Mesendoderm (in vitro differentiated cells): Measurements from ENCODE around the gene HNRNPH1.

Experiments used
- DNase-seq: peaks from one replicate; pipeline ENCODE4 v3.0.0; 2013
- H2AK5ac ChIP-seq: 2 replicates; pipeline ENCODE4 v1.6.1; 2013; ENCODE audit warnings: low read length, inconsistent platforms
- H2BK120ac ChIP-seq: 2 replicates; pipeline ENCODE4 v1.6.1; 2013; ENCODE audit warnings: low read depth, mild to moderate bottlenecking, low read length, moderate library complexity, mixed read lengths
- H2BK15ac ChIP-seq: replicated peaks from 2 replicates; pipeline ENCODE4 v1.6.1; 2013; ENCODE audit warnings: low read depth, mild to moderate bottlenecking, moderate library complexity
- H2BK5ac ChIP-seq: 2 replicates; pipeline ENCODE4 v1.6.1; 2013; ENCODE audit warnings: low read length, inconsistent platforms
- H3K18ac ChIP-seq: 2 replicates; pipeline ENCODE4 v1.6.1; 2013; ENCODE audit warnings: mild to moderate bottlenecking, low read length, mixed read lengths
- H3K23ac ChIP-seq: one replicate; pipeline ENCODE4 v1.6.1; 2013; ENCODE audit warnings: low read length
- H3K27ac ChIP-seq: 2 replicates; pipeline ENCODE4 v1.5.1; 2013; ENCODE audit warnings: low read depth, mild to moderate bottlenecking, inconsistent platforms, low read length, moderate library complexity
- H3K27me3 ChIP-seq: 2 replicates; pipeline ENCODE4 v1.6.1; 2013; ENCODE audit warnings: low read length, control low read depth, mild to moderate bottlenecking, inconsistent platforms; ENCODE audit not compliant: insufficient read depth, poor library complexity
- H3K36me3 ChIP-seq: 2 replicates; pipeline ENCODE4 v1.6.1; 2013; ENCODE audit warnings: low read length, inconsistent platforms; ENCODE audit not compliant: control insufficient read depth, insufficient read depth
- H3K4ac ChIP-seq: one replicate; pipeline ENCODE4 v1.6.1; 2013; ENCODE audit warnings: low read depth, mild to moderate bottlenecking, low read length, moderate library complexity
- H3K4me1 ChIP-seq: 2 replicates; pipeline ENCODE4 v1.6.1; 2013; ENCODE audit warnings: low read depth, low read length, inconsistent platforms; ENCODE audit not compliant: control insufficient read depth
- H3K4me2 ChIP-seq: 2 replicates; pipeline ENCODE4 v1.6.1; 2013; ENCODE audit warnings: low read length
- H3K4me3 ChIP-seq: 2 replicates; pipeline ENCODE4 v1.5.1; 2013; ENCODE audit warnings: mild to moderate bottlenecking, low read length
- H3K56ac ChIP-seq: one replicate; pipeline ENCODE4 v1.6.1; 2013; ENCODE audit warnings: low read length
- H3K79me1 ChIP-seq: 2 replicates; pipeline ENCODE4 v1.6.1; 2013; ENCODE audit warnings: low read length, inconsistent platforms
- H3K79me2 ChIP-seq: 2 replicates; pipeline ENCODE4 v1.6.1; 2013; ENCODE audit warnings: mild to moderate bottlenecking, low read length; ENCODE audit not compliant: control insufficient read depth, insufficient read depth
- H3K9ac ChIP-seq: 2 replicates; pipeline ENCODE4 v1.6.1; 2013; ENCODE audit warnings: low read length, inconsistent platforms
- H4K5ac ChIP-seq: one replicate; pipeline ENCODE4 v1.6.1; 2013; ENCODE audit warnings: low read length
- H4K8ac ChIP-seq: one replicate; pipeline ENCODE4 v1.6.1; 2013; ENCODE audit warnings: low read depth, mild to moderate bottlenecking, control low read depth, low read length, moderate library complexity
- WGBS: extraction: QIAGEN DNeasy Blood & Tissue Kit; methylation state at CpG from one replicate; pipeline ENCODE4 v1.1.7; 2013; ENCODE audit warnings: low lambda C conversion rate, missing lambda C conversion rate; ENCODE audit not compliant: insufficient coverage; ENCODE audit errors: extremely low coverage; 5-methylcytosine and 5-hydroxymethylcytosine counted together

HNRNPH1 gene

GRCh38 chr5:179624841-179625271 lies 1.4 kb upstream of the HNRNPH1 start:
- Histone ChIP-seq H3K4me2 (peak overlapping the region; percentile 77), H3K23ac (peak overlapping the region; percentile 89), H2BK120ac (no peak overlapping the region), H3K27me3 (no peaks in the 10 kb centered on the region), H2AK5ac (peak overlapping the region; percentile 93), H3K4ac (peak overlapping the region; percentile 93), H3K4me1 (peaks cover 8% of the 10 kb centered on the region), H2BK5ac (no peak overlapping the region), H4K8ac (no peak overlapping the region), H3K27ac (no peak overlapping the region), H3K79me2 (peaks cover 33% of the 10 kb centered on the region), H2BK15ac (no peak overlapping the region), H3K4me3 (no peak overlapping the region), H3K18ac (no peak overlapping the region), H3K9ac (peak overlapping the region; percentile 95), H3K56ac (peak overlapping the region; percentile 97), H3K36me3 (peaks cover 8% of the 10 kb centered on the region), H3K79me1 (peaks cover 4% of the 10 kb centered on the region), H4K5ac (no peak overlapping the region)
- DNase-seq = peak; percentile 54
- WGBS = no CpG with 5 or more reads among the region's 9 CpGs

- peaks cover 8% of the 10 kb centered on the region for H3K36me3 ChIP-seq
- peaks cover 8% of the 10 kb centered on the region for H3K4me1 ChIP-seq
- no peaks in the 10 kb centered on the region for H3K27me3 ChIP-seq
- no CpG with 5 or more reads among the region's 68 CpGs for WGBS
- H3K27ac ChIP-seq = peak overlapping the region; percentile 72
- H3K4me3 ChIP-seq = peak overlapping the region; percentile 30
- peak overlapping the region; percentile 90 for H4K5ac ChIP-seq
- peaks cover 4% of the 10 kb centered on the region for H3K79me1 ChIP-seq
- H2AK5ac ChIP-seq = peak overlapping the region; percentile 93
- H3K4me2 ChIP-seq = peak overlapping the region; percentile 77
- peak overlapping the region; percentile 93 for H3K4ac ChIP-seq
- peak overlapping the region; percentile 29 for H3K18ac ChIP-seq
- H2BK15ac ChIP-seq = no peak overlapping the region
- peak overlapping the region; percentile 87 for H4K8ac ChIP-seq
- no peak overlapping the region for H3K23ac ChIP-seq
- peaks cover 36% of the 10 kb centered on the region for H3K79me2 ChIP-seq
- H2BK5ac ChIP-seq = peak overlapping the region; percentile 62
- peak overlapping the region; percentile 95 for H3K9ac ChIP-seq
- DNase-seq = no peak
- peak overlapping the region; percentile 97 for H3K56ac ChIP-seq
- peak overlapping the region; percentile 31 for H2BK120ac ChIP-seq
Observed at GRCh38 chr5:179623906-179624741, 653 bp upstream of the HNRNPH1 start.

DNA sequence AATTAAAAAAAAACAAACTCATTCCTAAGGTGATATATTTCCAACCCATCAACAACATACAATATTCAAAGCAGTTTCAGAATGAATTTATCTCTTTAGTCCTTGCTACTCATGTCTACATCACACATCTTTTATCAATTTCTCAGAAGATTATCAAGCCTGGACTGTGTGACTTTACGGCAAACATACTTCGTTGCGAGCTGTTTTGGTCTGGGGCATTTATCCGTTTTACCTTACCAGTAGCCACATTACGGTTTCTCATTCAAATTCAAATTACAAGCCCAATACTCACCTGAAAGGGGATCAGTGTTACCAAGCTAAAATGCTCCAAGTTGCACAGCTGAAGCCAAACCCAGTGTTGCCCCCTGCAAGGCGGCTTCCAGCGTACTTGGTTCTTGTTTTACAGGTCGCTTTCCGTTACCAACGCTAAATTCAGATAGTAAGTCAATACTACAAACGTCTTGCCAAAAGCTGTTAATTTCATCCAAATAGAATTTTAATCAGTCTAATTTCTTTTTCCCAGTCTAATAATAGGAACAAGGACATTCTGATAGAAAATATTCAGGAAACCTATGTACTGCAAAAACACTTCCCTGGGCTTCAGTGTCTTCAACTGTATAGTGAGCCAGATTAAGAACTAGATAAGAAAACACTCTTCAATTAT lies 1.8 kb downstream of the HNRNPH1 start:
- no peak overlapping the region for H3K4ac ChIP-seq
- H3K4me3 ChIP-seq = peak overlapping the region; percentile 50
- H2BK15ac ChIP-seq = no peak overlapping the region
- no peak overlapping the region for H3K27ac ChIP-seq
- H2BK5ac ChIP-seq = no peak overlapping the region
- H4K8ac ChIP-seq = no peak overlapping the region
- H3K23ac ChIP-seq = no peak overlapping the region
- peak overlapping the region; percentile 20 for H3K56ac ChIP-seq
- no CpG with 5 or more reads among the region's 11 CpGs for WGBS
- peaks cover 8% of the 10 kb centered on the region for H3K79me1 ChIP-seq
- H3K18ac ChIP-seq = no peak overlapping the region
- no peak for DNase-seq
- peak overlapping the region; percentile 77 for H3K9ac ChIP-seq
- peaks cover 17% of the 10 kb centered on the region for H3K36me3 ChIP-seq
- peaks cover 8% of the 10 kb centered on the region for H3K4me1 ChIP-seq
- H4K5ac ChIP-seq = no peak overlapping the region
- no peak overlapping the region for H2AK5ac ChIP-seq
- H2BK120ac ChIP-seq = no peak overlapping the region
- peak overlapping the region; percentile 98 for H3K4me2 ChIP-seq
- H3K27me3 ChIP-seq = no peaks in the 10 kb centered on the region
- H3K79me2 ChIP-seq = peaks cover 50% of the 10 kb centered on the region

DNA sequence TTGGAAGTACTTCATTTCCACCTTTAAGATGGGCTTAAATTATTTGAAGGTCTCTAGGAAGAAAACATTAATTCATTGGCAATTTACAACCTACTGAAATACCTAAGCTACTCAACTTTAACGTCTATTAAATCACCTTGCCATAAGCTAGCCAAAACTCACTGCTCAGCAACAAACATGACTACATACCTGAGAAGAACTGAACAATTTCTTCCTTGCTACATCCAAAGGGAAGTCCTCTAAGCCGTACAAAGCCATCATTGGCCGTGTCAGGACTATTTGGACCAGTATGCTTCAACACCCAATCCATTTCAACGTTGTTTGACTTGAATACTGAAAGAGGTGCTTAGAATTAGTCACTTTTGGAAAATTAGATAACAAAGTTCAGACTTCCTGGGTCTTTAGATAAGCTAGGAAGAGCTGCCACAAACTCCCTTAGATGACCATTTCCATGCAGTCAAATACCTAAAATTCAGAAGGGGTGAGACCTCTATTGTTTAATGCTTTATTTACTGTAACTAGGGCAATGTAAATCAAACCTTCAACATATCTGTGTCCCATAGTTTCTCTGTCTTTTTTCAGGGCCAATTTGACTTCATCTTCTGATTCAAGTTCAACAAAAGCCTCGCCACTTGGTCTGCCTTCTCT lies 2.6 kb downstream of the HNRNPH1 start:
- H2BK5ac ChIP-seq = no peak overlapping the region
- no peak overlapping the region for H2BK120ac ChIP-seq
- H3K23ac ChIP-seq = no peak overlapping the region
- DNase-seq = peak; percentile 45
- H3K4me2 ChIP-seq = peak overlapping the region; percentile 98
- peak overlapping the region; percentile 63 for H3K4me3 ChIP-seq
- WGBS = no CpG with 5 or more reads among the region's 5 CpGs
- no peak overlapping the region for H2AK5ac ChIP-seq
- no peak overlapping the region for H4K5ac ChIP-seq
- H3K79me2 ChIP-seq = peaks cover 54% of the 10 kb centered on the region
- peaks cover 8% of the 10 kb centered on the region for H3K4me1 ChIP-seq
- peaks cover 12% of the 10 kb centered on the region for H3K79me1 ChIP-seq
- no peak overlapping the region for H2BK15ac ChIP-seq
- H3K18ac ChIP-seq = no peak overlapping the region
- no peak overlapping the region for H3K4ac ChIP-seq
- no peak overlapping the region for H3K27ac ChIP-seq
- H4K8ac ChIP-seq = no peak overlapping the region
- peak overlapping the region; percentile 77 for H3K9ac ChIP-seq
- H3K36me3 ChIP-seq = peaks cover 23% of the 10 kb centered on the region
- peak overlapping the region; percentile 22 for H3K56ac ChIP-seq
- no peaks in the 10 kb centered on the region for H3K27me3 ChIP-seq

DNA sequence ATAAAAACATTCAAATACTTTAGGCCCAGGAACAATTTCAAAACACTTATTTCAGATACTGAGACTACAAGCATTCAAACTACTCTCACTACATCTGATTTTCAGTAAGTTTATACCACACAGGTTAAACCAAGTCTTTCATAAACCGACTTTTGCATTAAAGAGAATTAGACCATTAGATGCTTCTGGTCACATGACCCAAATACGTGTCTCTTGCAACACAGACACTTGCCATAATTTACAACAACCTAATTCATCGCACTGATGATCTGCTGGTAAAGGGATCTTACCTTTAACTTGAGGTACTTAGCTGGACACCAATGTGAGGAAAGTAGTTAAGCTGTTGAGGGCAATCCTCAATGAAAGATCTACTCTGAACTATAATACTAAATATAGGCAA lies 3.2 kb downstream of the HNRNPH1 start:
- Histone ChIP-seq H3K4ac (no peak overlapping the region), H2BK15ac (no peak overlapping the region), H3K36me3 (peaks cover 24% of the 10 kb centered on the region), H3K4me1 (peaks cover 8% of the 10 kb centered on the region), H2AK5ac (no peak overlapping the region), H3K27me3 (no peaks in the 10 kb centered on the region), H3K79me2 (peaks cover 55% of the 10 kb centered on the region), H2BK5ac (no peak overlapping the region), H4K8ac (no peak overlapping the region), H3K18ac (no peak overlapping the region), H3K56ac (no peak overlapping the region), H4K5ac (no peak overlapping the region), H2BK120ac (no peak overlapping the region), H3K4me2 (peak overlapping the region; percentile 98), H3K27ac (no peak overlapping the region), H3K9ac (peak overlapping the region; percentile 77), H3K23ac (no peak overlapping the region), H3K79me1 (peaks cover 13% of the 10 kb centered on the region), H3K4me3 (peak overlapping the region; percentile 53)
- no CpG with 5 or more reads among the region's 3 CpGs for WGBS
- no peak for DNase-seq
